ENCODE measurements around the gene CNTNAP2.

DNA sequence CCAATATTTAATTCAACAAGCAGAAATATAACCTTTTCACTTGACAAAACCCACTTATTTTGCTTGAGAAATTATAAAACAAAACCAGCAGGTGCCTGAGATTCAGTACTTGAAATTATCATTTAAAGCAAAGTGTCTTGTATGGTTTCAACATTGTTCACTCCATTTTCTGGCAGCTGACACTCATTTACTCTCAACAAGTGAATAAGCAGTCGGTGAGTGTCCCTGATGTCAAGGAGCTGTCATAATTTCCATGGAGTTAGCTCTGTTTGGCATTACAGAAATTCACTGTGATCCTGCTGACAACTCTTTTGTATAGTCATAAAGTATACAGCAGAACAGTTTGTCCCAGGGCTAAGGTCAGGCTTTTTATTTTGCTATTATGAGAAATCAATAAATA is 490.0 kb downstream of the CNTNAP2 start:
- TF ChIP-seq POLR2A (IDR thresholded peaks at IDR 0.05) = no peak
- TF ChIP-seq, protein P1, sequence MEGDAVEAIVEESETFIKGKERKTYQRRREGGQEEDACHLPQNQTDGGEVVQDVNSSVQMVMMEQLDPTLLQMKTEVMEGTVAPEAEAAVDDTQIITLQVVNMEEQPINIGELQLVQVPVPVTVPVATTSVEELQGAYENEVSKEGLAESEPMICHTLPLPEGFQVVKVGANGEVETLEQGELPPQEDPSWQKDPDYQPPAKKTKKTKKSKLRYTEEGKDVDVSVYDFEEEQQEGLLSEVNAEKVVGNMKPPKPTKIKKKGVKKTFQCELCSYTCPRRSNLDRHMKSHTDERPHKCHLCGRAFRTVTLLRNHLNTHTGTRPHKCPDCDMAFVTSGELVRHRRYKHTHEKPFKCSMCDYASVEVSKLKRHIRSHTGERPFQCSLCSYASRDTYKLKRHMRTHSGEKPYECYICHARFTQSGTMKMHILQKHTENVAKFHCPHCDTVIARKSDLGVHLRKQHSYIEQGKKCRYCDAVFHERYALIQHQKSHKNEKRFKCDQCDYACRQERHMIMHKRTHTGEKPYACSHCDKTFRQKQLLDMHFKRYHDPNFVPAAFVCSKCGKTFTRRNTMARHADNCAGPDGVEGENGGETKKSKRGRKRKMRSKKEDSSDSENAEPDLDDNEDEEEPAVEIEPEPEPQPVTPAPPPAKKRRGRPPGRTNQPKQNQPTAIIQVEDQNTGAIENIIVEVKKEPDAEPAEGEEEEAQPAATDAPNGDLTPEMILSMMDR (IDR thresholded peaks at IDR 0.05) = no peak
